OCI-M1 (cell line): Measurements from ENCODE around the gene UBAC2.
"Not testable (repeated sequence)": the region's sequence is repeated elsewhere in the genome, so short reads cannot be mapped to it uniquely, and the experiment has no call there.

Source experiments
- DNase-seq: peaks from one replicate; lab custom pipeline; 2025; lab: John Stamatoyannopoulos, UW

UBAC2 gene

GRCh38 chr13:99249178-99249577, 48.5 kb downstream of the UBAC2 start:
- DNase-seq, result not testable (repeated sequence)

GRCh38 chr13:99249606-99250005, 49.0 kb downstream of the UBAC2 start:
- not testable (repeated sequence) for DNase-seq

- no peak for DNase-seq
Observed at GRCh38 chr13:99250982-99251825, 50.5 kb downstream of the UBAC2 start.

GRCh38 chr13:99251921-99252320, 51.3 kb downstream of the UBAC2 start:
- no peak for DNase-seq

GRCh38 chr13:99254830-99255229, 54.2 kb downstream of the UBAC2 start:
- DNase-seq, result no peak

GRCh38 chr13:99255271-99255670, 54.6 kb downstream of the UBAC2 start:
- DNase-seq, result no peak

GRCh38 chr13:99256283-99256682, 55.6 kb downstream of the UBAC2 start:
- DNase-seq, result no peak

GRCh38 chr13:99256709-99257108, 56.1 kb downstream of the UBAC2 start:
- DNase-seq, result peak; percentile 18

- DNase-seq, result no peak
Observed at GRCh38 chr13:99257291-99257690, 56.6 kb downstream of the UBAC2 start.

- DNase-seq, result no peak
Observed at GRCh38 chr13:99258210-99258860, 57.7 kb downstream of the UBAC2 start, which contains the start of gene GPR18. GPR18 (minus strand) TSS chr13:99258379; CDS start chr13:99255872, 2,507 bp downstream.

GRCh38 chr13:99258946-99259345, 58.3 kb downstream of the UBAC2 start:
- peak; percentile 26 for DNase-seq

GRCh38 chr13:99260216-99260615, 59.6 kb downstream of the UBAC2 start:
- no peak for DNase-seq

- DNase-seq, result no peak
Observed at GRCh38 chr13:99261059-99261458, 60.4 kb downstream of the UBAC2 start.

GRCh38 chr13:99263126-99263785, 62.6 kb downstream of the UBAC2 start:
- no peak for DNase-seq

GRCh38 chr13:99264051-99264450, 63.4 kb downstream of the UBAC2 start:
- DNase-seq, result no peak

GRCh38 chr13:99265162-99265800, 64.6 kb downstream of the UBAC2 start:
- no peak for DNase-seq

GRCh38 chr13:99265821-99266426, 65.3 kb downstream of the UBAC2 start:
- DNase-seq, result peak; percentile 71

- no peak for DNase-seq
Observed at GRCh38 chr13:99266827-99267226, 66.2 kb downstream of the UBAC2 start.

GRCh38 chr13:99267927-99268326, 67.3 kb downstream of the UBAC2 start:
- DNase-seq, result peak; percentile 23

GRCh38 chr13:99268822-99269221, 68.2 kb downstream of the UBAC2 start:
- DNase-seq, result no peak

GRCh38 chr13:99269627-99270241, 69.1 kb downstream of the UBAC2 start:
- peak; percentile 76 for DNase-seq
